Right ventricle myocardium inferior (tissue), 1 donor: ENCODE results near the gene PTPRD. TPM values are rescaled to one million over a fixed set of nuclear protein-coding genes. Genes with fewer than 3 reads are reported as not detected.

ENCODE experiments used
- ATAC-seq: fragments of 200-7000 bp; cut with Tn5 transposase; one replicate; pipeline ENCODE4 v1.9.1; 2020; ENCODE audit warnings: mild to moderate bottlenecking, moderate library complexity
- DNase-seq: peaks from one replicate; pipeline ENCODE4 v3.0.0; 2021; ENCODE audit errors: missing footprints
- intact Hi-C: fragments of 100-400 bp; cut with DNase I; formaldehyde crosslinking; loops from one replicate; pipeline ENCODE4 v1.11.0; 2022
- total RNA-seq: library from RNA; stranded (reverse); fragmentation: NEBNext Ultra II Directional; extraction: Animal tissue kit (Norgen Biotek cat#: 25700); gene quantifications from one replicate; pipeline ENCODE4 v1.2.1, GENCODE V29; 2021
- donor health status: DM: no; HTN: yes; CAD: no; lungs with severe emphysema.

The PTPRD gene
- total RNA-seq, 1 donor from 2014 or later, result 13.3 TPM

- no peak for ATAC-seq
- intact Hi-C loops, result no loop called here
- no peak for DNase-seq
Measured at GRCh38 chr9:8572209-8572608, 2040.6 kb downstream of the PTPRD start.

GRCh38 chr9:8571643-8572042 lies 2041.2 kb downstream of the PTPRD start:
- intact Hi-C loops, result no loop called here
- DNase-seq, result no peak
- ATAC-seq, result peak; percentile 48

GRCh38 chr9:8570776-8571175 lies 2042.0 kb downstream of the PTPRD start:
- intact Hi-C loops, result no loop called here
- ATAC-seq (no peak), DNase-seq (no peak)

- intact Hi-C loops, result no loop called here
- DNase-seq, result no peak
- no peak for ATAC-seq
Measured at GRCh38 chr9:8569823-8570222, 2043.0 kb downstream of the PTPRD start.

GRCh38 chr9:8567963-8568579 lies 2044.7 kb downstream of the PTPRD start:
- DNase-seq (no peak), ATAC-seq (no peak)
- intact Hi-C loops, result no loop called here

GRCh38 chr9:8564960-8565359 lies 2047.8 kb downstream of the PTPRD start:
- intact Hi-C loops, result no loop called here
- DNase-seq (no peak), ATAC-seq (no peak)

- DNase-seq (no peak), ATAC-seq (no peak)
- intact Hi-C loops, result no loop called here
Measured at GRCh38 chr9:8560560-8561525, 2052.0 kb downstream of the PTPRD start.

GRCh38 chr9:8558176-8558575 lies 2054.6 kb downstream of the PTPRD start:
- DNase-seq, result no peak
- ATAC-seq, result no peak
- intact Hi-C loops, result no loop called here

GRCh38 chr9:8555762-8556500 lies 2056.9 kb downstream of the PTPRD start:
- ATAC-seq (peak; percentile 34), DNase-seq (no peak)
- intact Hi-C loops, result no loop called here

- ATAC-seq (no peak), DNase-seq (no peak)
- intact Hi-C loops, result no loop called here
Measured at GRCh38 chr9:8553444-8553843, 2059.4 kb downstream of the PTPRD start.

- ATAC-seq (no peak), DNase-seq (no peak)
- intact Hi-C loops, result no loop called here
Measured at GRCh38 chr9:8552732-8553131, 2060.1 kb downstream of the PTPRD start.

- intact Hi-C loops, result no loop called here
- DNase-seq (no peak), ATAC-seq (no peak)
Measured at GRCh38 chr9:8549214-8549613, 2063.6 kb downstream of the PTPRD start.

GRCh38 chr9:8543219-8543618 lies 2069.6 kb downstream of the PTPRD start:
- DNase-seq, result no peak
- intact Hi-C loops, result no loop called here
- no peak for ATAC-seq

GRCh38 chr9:8542537-8542936 lies 2070.3 kb downstream of the PTPRD start:
- intact Hi-C loops, result no loop called here
- no peak for DNase-seq
- ATAC-seq, result no peak

GRCh38 chr9:8539681-8540197 lies 2073.1 kb downstream of the PTPRD start:
- no peak for ATAC-seq
- intact Hi-C loops, result no loop called here
- no peak for DNase-seq

- DNase-seq, result no peak
- intact Hi-C loops, result no loop called here
- ATAC-seq, result no peak
Measured at GRCh38 chr9:8536845-8537244, 2076.0 kb downstream of the PTPRD start.

GRCh38 chr9:8534828-8535227 lies 2078.0 kb downstream of the PTPRD start:
- DNase-seq (no peak), ATAC-seq (no peak)
- intact Hi-C loops, result no loop called here

- intact Hi-C loops, result no loop called here
- ATAC-seq, result no peak
- no peak for DNase-seq
Measured at GRCh38 chr9:8533681-8534080, 2079.1 kb downstream of the PTPRD start.

GRCh38 chr9:8531826-8532415 lies 2080.9 kb downstream of the PTPRD start:
- DNase-seq (no peak), ATAC-seq (no peak)
- intact Hi-C loops, result no loop called here
